Fibroblast of peridontal ligament (primary cell): ENCODE results near the gene CLIP4.
"Not testable (repeated sequence)": the region's sequence is repeated elsewhere in the genome, so short reads cannot be mapped to it uniquely, and the experiment has no call there.

Experiments used
- DNase-seq: peaks from one replicate; pipeline ENCODE4 v3.0.0-alpha.2; 2010; ENCODE audit errors: extremely low read depth

Gene CLIP4, protein sequence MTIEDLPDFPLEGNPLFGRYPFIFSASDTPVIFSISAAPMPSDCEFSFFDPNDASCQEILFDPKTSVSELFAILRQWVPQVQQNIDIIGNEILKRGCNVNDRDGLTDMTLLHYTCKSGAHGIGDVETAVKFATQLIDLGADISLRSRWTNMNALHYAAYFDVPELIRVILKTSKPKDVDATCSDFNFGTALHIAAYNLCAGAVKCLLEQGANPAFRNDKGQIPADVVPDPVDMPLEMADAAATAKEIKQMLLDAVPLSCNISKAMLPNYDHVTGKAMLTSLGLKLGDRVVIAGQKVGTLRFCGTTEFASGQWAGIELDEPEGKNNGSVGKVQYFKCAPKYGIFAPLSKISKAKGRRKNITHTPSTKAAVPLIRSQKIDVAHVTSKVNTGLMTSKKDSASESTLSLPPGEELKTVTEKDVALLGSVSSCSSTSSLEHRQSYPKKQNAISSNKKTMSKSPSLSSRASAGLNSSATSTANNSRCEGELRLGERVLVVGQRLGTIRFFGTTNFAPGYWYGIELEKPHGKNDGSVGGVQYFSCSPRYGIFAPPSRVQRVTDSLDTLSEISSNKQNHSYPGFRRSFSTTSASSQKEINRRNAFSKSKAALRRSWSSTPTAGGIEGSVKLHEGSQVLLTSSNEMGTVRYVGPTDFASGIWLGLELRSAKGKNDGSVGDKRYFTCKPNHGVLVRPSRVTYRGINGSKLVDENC

DNA sequence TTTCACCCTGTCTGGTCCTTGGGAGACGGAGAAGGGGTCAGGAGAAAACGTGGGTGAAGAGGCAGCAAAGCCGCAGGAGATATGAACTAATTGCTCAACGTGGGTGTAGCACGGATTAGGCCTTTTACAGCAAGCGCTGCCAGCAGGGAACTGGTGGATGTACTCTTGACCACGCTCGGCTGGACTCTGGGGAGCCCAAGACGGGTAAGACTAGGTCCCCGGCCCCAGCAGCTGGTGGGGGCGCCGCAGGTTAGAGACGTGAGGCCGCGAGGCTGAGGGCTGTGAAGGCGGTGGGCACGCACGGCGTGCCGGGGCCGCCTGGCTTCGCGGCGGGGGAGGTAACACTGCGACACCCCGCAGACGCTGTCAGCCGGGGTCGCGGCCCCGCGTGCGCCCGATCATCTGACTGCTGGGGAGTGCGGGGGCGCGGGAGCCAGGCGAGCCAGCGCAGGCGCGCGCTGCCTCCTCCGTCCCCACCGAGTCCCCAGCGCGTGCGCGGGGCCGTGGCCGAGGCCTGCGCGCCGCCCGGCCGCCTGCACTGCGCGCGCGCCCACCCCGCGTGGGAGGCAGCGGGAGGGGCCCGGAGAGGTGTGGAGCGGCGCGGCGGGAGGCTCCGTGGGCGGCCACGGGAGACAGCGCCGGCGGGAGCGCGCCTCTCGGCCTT is at the start of gene CLIP4:
Gene CLIP4 (plus strand): TSS at position 470 of the 664 bp plus-strand sequence. CDS start 5,974 bp downstream, outside the sequence.
- peak; percentile 34 for DNase-seq

DNA sequence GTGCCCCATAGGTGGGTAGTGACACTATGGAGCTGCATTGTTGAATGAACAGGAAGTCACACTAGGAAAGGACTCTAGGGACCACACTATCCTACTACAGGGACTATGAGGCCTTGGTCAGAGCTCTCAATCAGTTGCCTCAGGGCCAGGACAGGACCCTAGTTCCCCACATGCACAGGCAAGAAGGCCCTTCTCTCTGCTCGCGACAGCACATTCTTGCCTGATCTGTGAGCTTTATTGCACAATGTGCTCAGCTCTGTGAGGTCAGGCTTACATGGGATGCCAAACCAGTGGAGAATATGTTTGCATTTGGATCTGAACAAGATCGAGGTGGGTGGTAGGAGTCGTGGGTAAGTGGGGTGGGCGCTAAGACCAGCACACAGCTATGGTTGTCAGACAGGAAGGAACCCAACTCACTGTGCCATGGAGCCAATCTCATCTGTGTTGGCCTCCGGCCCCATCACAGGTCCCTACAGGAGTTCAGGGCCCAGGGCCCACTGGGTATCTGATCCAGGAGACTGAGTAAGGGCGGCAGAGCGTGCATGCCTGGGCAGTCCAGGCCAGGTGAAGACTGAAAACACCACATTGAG is 48.8 kb upstream of the CLIP4 start:
- DNase-seq, result peak; percentile 78

DNA sequence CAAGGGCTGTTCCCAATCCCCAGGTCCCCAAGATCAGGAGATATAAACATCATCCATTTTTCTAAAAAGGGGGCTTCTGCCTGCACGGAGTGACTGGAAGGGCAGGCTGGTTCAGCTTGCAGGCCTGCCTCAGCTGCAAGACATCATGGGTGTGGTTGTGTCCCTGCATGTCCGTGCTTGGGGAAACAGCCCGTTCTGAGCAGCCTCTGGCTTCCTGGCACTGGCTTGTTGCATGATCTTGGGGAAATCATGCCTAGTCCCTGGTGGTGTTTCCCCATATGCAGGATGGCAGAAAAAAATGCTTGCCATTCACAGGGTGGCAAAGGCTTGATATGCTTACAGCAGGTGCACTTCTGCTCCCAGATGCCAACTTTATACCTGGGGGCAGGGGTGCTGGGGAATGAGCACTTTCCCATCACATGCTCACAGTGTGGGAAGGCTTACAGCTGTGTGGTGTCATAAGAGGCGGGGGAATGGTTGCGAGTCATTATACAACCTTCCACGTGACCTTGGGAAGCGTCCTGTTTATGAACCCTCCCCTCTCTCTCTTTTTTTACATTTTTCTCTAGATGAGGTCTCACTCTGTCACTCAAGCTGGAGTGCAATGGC is 48.1 kb upstream of the CLIP4 start:
- DNase-seq, result no peak

DNA sequence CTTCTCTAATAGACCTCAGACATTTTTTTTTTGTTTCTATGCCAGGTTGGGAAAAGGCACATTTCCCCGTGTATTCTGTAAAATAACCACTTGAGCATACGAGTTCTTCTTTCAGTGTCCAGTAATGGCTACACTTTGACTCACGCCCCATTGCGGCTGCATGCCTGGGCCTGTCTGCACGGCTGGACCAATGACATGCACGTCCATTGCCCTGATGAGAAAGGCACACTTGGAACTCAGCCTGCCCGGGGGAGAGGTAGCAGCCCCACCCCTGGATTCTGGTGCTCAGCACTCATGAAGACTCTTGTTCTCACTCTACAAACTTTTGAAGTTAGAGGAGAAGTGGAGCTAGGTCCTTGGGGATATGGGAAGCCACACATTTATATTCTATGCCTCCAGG is 46.7 kb upstream of the CLIP4 start:
- no peak for DNase-seq

DNA sequence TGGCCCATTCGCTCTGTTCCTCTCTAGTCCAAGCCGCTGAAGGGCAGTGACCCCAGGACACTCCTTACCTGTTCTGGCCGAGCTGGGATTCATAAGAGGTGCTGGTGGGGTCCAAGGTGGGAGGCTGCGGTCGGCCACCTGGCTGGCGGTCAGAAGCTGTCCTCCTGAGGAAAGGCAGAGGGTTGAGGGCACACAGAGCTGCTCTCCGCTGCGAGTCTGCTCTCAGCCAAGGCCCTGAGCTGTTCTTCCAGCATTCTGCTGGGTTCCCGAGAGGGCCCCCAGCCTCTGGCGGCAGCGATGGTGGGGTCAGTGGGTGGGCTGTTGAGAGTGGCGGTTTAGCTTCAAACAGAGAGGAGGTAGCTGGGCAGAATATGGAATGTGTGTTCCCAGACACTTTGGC is 44.7 kb upstream of the CLIP4 start:
- no peak for DNase-seq

DNA sequence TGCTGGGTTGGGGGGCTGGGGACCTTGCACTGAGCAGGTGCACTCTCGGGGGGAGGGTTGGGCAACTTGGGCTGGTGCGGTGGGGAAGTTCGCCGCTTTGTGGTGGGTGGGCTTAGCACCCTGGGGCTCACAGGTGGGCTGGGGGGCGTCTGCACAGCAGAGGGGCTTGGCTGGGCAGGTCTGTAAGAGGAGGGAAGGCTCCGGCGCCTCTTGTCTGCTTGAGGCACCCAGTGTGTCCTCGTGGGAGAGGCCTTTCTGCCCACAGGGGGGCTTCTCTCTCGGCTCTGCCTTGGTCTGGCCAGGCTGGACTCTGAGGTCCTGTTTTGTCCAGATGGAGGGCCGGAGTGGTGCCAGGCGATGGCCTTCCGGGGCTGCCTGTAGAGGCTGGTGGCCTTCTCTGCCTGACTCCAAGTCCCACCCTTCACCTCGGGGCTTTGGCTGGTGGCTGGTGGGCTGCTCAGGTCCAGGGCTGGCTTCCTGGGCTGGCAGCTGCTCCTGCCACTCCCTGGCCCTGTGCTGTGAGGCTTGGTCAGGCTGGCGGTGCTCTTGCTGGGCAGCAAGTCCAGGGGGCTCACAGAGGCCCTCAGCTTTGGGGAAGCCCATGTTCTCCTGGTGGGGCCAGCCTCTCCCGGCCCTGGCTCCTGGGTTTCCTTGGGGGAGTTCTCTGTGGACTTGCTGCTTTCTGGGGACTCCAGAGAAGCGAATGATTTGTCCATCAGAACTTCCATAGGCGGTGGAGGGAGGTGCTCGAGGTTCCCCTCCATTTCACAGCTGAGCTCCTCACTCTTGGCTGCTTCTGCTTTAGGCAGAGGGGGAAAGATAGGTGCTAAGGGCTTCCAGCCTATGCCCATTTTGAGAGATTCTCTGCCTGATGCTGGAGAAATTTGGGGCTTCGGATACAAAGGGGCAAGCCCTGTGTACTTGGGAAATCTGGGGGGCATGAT is 43.9 kb upstream of the CLIP4 start:
- DNase-seq, result no peak

DNA sequence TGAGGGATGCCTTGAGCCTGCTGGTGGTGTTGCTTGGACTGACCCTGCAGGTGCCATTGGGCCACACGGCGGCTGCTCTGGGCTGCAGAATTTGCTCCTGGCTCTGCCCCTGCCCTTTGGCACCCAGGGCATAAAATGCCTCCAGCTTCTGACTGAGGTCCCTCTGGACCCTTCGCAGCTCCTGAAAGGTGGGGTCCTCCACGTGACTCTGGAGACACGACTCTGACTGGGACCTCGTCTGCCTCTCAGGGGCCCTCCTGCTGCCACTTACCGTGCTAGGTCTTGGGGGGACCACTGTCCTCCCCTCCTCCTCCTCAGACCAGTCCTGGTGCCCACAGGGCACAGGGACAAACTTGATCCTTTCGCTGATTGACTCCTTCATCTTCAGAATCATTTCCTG is 43.0 kb upstream of the CLIP4 start:
- DNase-seq, result no peak

DNA sequence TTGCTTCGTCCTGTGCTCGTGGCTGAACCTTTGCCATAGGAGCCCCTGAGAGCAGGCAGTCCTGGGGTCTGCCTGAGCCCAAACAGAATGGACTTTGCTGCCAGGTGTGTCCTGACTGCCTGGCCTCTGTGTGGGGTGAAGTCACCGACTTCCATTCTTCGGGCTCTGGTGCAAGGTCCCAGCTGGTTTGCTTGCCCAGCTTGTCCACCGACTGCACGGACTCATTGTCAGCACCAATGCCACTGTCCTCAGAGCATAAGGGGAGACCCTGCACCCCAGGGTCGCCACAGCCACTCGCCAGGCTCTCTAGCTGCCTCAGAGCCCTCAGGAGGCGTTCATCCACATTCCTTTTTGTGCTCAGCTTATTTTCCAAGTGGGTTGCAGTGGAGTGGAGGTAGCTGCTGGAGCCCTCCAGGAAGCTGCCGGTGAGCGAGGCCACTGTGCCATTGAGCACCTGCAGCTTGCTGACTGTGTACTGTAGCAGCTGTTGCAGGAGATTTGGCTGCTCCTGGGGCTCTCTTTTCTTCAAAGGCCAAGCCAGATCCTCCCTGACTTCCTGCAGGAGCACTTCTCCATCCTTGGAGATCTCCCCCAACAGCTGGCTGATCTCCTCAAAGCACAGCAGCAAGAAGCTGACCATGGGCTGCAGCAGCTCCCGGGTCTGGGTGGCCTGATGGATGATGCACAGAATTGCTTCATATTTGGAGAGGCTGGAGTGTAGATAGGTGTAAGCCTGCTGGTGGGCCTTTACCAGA is 42.1 kb upstream of the CLIP4 start:
- no peak for DNase-seq

DNA sequence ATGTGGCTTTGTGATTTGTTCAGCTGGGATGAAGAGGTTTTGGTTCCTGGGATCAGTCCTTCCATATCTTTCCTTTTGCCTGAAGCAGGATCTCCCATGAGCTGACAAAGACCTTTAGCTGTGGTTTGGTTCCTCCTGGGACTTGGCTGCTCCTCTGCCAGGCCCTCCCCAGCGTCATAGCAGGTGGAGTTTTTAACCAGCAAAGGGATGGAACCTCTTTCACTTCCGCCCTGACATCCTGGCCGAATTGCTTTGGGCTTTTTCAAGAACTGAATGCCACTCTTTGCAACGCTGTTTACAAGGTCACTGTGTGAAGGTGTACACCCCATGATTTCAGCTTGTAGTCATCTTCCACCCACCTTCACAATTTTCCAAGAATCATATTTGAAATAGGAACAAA is 41.3 kb upstream of the CLIP4 start:
- DNase-seq, result no peak

DNA sequence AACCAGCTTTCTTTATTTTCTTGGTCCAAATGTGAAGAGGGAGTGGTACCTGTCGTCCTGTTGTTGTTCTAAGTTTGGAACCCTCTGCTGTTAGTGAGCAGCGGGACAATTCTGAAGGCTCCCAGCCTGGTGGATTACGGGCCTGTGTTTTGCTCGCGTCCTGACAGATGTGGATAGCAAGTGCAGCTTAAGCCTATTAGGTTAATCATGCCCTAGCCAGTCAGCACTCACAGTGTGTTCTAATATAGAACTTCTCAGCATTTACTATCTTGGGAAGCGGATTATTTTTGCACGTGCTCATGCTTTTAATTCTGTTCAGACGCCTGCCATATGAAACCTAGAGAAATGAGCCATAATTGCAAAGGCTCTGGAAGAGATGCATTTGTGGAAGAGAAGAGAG is 40.8 kb upstream of the CLIP4 start, which contains the start of gene PCARE:
Gene PCARE (minus strand): TSS at position 113 of the 400 bp plus-strand sequence. CDS start 262 bp downstream, outside the sequence.
- no peak for DNase-seq

DNA sequence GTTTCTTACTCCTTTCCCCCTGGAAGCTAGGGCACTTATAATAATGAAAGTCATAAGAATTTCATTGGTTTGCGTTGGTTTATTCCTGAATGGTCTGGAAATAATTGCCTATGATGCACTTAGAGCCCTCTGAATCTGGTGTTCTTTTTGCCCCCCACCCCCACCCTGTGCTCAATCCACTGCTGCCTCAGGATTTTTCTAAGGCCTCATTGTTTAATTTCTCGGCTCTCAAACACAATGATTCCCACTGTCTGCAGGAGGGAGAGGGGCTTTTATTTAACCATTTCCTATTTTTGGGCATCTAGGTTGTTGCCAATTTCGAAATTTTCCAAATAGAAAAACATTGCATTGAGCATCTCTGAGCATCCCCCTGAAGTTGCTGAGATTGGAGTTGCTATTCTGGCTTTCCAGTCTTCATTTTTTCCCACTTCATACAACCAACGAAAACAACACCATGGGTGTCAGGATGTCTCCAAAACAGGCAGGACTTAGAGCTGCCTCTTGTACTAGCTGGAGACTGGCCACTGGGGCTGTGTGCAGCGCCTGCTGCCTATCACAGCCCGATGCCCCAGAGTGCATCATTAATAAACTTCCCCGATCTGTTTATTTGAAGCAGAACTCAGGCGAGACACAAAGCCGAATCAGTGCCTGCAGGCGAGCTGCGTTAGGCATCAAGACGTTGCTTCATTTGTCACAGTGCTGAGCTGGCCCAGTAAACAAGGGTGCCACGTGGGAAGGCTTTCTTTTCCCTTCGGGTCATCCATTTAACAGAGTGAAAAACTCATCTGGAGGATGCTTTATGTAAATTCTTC is 39.1 kb upstream of the CLIP4 start:
- peak; percentile 17 for DNase-seq

DNA sequence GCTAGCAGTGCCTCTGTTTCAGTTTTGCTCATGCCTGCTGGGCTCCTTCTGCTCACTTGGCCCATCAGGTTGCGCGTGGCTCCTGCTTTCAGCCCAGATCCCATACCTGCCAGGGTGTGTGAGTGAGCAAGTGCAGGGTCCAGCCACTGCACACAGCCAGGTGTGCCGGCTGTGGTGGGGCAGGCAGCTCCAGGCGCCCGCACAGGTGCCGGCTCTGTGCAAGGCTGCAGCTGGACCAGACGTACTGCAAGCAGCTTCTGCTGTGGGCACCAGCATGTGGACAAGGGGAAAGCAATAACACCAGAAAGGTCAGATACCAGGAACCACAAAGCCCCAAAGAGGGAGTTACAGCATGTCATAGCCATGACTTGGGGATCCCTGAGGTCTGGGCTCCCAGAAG is 35.3 kb upstream of the CLIP4 start:
- no peak for DNase-seq

DNA sequence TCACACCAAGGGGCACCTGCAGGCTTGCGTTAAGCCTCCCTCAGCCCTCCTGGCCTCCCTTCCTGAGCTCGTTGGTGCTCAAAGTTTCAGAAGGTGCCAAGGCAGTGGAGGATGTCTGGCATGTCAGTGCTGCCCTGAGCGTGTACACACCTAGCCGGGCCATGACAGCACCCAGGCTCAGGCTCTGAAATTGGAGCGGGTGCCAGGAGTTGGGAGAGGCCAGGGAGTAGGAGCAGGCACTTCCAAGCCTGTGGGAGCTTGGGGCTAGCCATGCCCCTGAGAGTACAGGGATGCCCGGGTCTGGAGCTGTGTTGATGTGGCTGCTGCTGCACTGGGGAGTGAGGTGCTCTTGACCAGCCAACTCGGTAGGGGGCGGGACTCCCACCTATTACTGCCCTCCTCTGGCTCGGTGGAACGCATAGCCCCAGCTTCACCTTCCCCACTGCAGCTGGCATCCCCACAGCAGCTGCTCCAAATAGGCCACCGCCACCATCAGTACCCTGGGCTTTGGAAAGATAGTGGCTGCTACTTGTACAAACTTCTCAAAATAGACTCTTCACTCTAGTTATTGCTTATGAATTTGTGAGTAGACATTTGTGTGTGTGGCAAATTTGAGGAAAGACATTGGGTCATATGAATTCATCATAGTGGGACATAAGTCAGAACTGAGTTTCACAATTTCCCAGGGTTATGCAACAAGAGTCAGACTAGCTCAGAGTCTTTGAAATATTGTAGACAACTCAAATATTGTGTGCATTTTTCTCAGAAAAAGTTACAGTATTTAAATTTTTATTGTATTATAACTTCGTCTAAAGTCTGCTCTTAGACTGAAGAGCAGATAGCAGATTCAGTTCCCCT is 34.1 kb upstream of the CLIP4 start:
- DNase-seq, result peak; percentile 35

DNA sequence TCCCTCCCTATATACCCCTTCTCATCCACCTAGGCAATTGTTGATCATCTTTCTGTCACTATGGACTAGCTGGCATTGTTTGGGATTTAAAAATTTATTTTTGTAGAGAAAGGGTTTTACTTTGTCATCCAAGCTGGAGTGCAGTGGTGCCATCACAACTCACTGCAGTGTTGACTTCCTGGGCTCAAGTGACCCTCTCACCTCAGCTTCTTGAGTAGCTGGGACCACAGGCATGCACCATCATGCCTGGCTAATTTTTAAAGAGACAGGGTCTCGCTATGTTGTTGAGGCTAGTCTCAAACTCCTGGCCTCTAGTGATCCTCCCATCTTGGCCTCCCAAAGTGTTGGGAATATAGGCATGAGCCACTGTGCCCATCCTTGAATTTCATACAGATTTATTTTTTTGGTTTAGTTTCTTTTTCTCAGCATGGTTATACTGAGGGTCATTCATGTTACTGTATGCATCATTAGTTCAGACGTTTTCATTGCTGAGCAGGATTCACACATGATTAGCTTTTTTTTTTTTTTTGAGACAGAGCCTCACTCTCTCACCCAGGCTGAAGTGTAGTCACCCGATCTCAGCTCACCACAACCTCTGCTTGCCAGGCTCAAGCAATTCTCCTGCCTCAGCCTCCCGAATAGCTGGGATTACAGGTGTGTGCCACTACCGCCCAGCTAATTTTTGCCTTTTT is 32.3 kb upstream of the CLIP4 start:
- no peak for DNase-seq

DNA sequence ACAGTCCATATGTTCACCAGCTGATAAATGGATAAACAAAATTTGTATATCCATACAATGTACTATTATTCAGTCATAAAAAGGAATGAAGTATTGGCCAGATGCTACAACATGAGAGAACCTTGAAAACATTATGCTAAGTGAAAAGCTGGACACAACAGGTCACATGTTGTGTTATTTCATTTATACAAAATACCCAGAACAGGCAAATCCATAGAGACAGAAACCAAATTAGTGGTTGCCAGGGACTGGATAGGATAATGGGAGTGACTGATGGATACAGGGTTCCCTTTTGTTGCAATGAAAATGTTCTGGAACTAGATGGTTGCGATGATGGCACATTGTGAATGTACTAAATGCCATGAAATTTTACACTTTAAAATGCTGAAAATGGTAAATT is 30.7 kb upstream of the CLIP4 start:
- DNase-seq, result no peak

DNA sequence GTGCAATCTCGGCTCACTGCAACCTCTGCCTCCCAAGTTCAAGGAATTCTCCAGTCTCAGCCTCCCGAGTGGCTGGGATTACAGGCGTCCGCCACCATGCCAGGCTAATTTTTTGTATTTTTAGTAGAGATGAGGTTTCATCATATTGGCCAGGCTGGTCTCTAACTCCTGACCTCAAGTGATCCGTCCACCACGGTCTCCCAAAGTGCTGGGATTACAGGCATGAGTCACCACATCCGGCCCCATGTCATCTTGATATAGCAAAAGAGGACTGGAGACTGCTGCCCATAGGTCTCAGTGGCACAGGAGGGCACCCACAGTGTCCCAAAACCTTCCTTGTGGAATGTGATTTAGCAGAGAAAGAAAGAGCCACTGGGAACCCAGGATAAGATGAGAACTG is 24.9 kb upstream of the CLIP4 start:
- not testable (repeated sequence) for DNase-seq

DNA sequence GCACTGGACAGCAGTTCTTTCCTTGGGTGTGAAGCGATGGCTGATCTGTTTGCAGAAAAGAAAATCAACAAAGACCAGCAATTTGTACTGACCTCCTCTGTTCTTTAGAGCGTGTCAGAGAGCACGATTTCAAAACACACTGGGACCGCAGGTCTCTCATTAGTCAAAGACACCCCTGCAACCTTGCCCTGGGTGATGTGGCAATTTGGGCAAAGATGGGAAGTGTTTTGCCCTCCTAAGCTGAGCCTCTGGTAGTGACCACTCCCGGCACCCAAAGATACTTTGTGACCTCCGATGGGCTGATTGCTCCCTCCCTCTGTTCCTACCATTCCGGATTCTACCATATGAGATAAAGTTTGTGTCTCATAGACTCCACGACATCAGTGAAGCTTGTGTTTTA is 18.2 kb upstream of the CLIP4 start:
- DNase-seq, result no peak
